OCI-LY7 (cell line): Measurements from ENCODE around the gene MID1. TPM values are rescaled to one million over a fixed set of nuclear protein-coding genes. Genes with fewer than 3 reads are reported as not detected.

ENCODE experiments used
- BruUV-seq: library from RNA; stranded (reverse); fragments of 400-500 nt; replicated peaks from 2 replicates; lab custom pipeline; 2021; lab: Mats Ljungman, UMichigan
- CTCF ChIA-PET: fragments of 300-600 bp; sonication (Branson Sonifier 250); formaldehyde crosslinking; loops from one replicate; lab custom pipeline; 2022; ENCODE audit warnings: antibody characterized with exemption; ENCODE audit not compliant: unreplicated experiment; lab: Charles Lee
- POLR2A ChIA-PET: fragments of 300-600 bp; sonication (Branson Sonifier 250); formaldehyde crosslinking; loops from one replicate; lab custom pipeline; 2022; ENCODE audit warnings: antibody characterized with exemption; lab: Charles Lee
- DNase-seq: peaks from one replicate; pipeline ENCODE4 v3.0.0-alpha.2; 2015; ENCODE audit warnings: low spot score
- H2AFZ ChIP-seq: fragments of 200-600 bp; sonication (generic), shearing (Covaris generic); 2 replicates; pipeline ENCODE4 v1.6.1; 2014; ENCODE audit warnings: mild to moderate bottlenecking, antibody characterized with exemption, low read length, moderate library complexity
- H3K27ac ChIP-seq: fragments of 200-600 bp; sonication (generic); 2 replicates; pipeline ENCODE4 v1.5.1; 2014; ENCODE audit warnings: mixed run types, low read depth, mild to moderate bottlenecking, moderate library complexity, low read length, inconsistent platforms; ENCODE audit not compliant: poor library complexity, severe bottlenecking
- H3K36me3 ChIP-seq: fragments of 200-600 bp; sonication (generic); 2 replicates; pipeline ENCODE4 v1.6.1; 2014; ENCODE audit warnings: mild to moderate bottlenecking, antibody characterized with exemption, low read length, moderate library complexity, mixed read lengths; ENCODE audit not compliant: insufficient read depth
- H3K4me1 ChIP-seq: fragments of 200-600 bp; sonication (generic); 2 replicates; pipeline ENCODE4 v1.5.1; 2014; ENCODE audit warnings: mild to moderate bottlenecking, low read length; ENCODE audit not compliant: insufficient read depth, poor library complexity, severe bottlenecking
- H3K4me2 ChIP-seq: fragments of 200-600 bp; sonication (generic); 2 replicates; pipeline ENCODE4 v1.6.1; 2014; ENCODE audit warnings: mild to moderate bottlenecking, low read length
- H3K4me3 ChIP-seq: fragments of 200-600 bp; sonication (generic); 2 replicates; pipeline ENCODE4 v1.5.1; 2014; ENCODE audit warnings: mild to moderate bottlenecking, low read depth, low read length; ENCODE audit not compliant: poor library complexity, severe bottlenecking
- H3K79me2 ChIP-seq: fragments of 200-600 bp; sonication (generic); 2 replicates; pipeline ENCODE4 v1.6.1; 2016; ENCODE audit warnings: low read depth, mild to moderate bottlenecking, low read length, moderate library complexity, mixed read lengths; ENCODE audit not compliant: insufficient read depth
- H3K9me2 ChIP-seq: fragments of 200-600 bp; sonication (generic); 2 replicates; pipeline ENCODE4 v1.6.1; 2016; ENCODE audit warnings: mild to moderate bottlenecking, low read length, mixed read lengths; ENCODE audit not compliant: insufficient read depth
- H3K9me3 ChIP-seq: fragments of 200-600 bp; sonication (generic); 2 replicates; pipeline ENCODE4 v1.6.1; 2014; ENCODE audit warnings: mild to moderate bottlenecking, mixed run types, low read length, mixed read lengths
- H4K20me1 ChIP-seq: fragments of 200-600 bp; sonication (generic); 2 replicates; pipeline ENCODE4 v1.6.1; 2014; ENCODE audit warnings: mild to moderate bottlenecking, antibody characterized with exemption, low read length, moderate library complexity, mixed read lengths; ENCODE audit not compliant: insufficient read depth
- EZH2phosphoT487 ChIP-seq: fragments of 200-600 bp; sonication (generic); IDR thresholded peaks from 2 replicates; pipeline ENCODE4 v1.6.1; 2018; ENCODE audit warnings: low read depth, borderline replicate concordance, mild to moderate bottlenecking, mixed run types, antibody characterized with exemption, low read length, moderate library complexity, mixed read lengths
- intact Hi-C: fragments of 100-400 bp; cut with micrococcal nuclease; formaldehyde crosslinking; loops from one replicate; pipeline ENCODE4 v1.10.0; 2022; ENCODE audit not compliant: unreplicated experiment
- total RNA-seq, 2 experiments: library from RNA; depleted of rRNA in 1 of 2; stranded (reverse); fragments of >200 nt in 1 of 2; shearing (Covaris generic) in 1 of 2; gene quantifications; 2 replicates each; pipeline ENCODE4 v1.2.3, GENCODE V29; 2014 to 2022
- TF ChIP-seq, protein P1 (sequence below): fragments of 200-600 bp; sonication (generic); conservative IDR thresholded peaks from 2 replicates; pipeline ENCODE4 v1.5.1; 2014; ENCODE audit warnings: mild to moderate bottlenecking, antibody characterized with exemption, low read length, moderate library complexity, mixed read lengths

Gene MID1
- total RNA-seq, 2 experiments from 2014 or later, result 0.76 to 1.0 TPM

DNA sequence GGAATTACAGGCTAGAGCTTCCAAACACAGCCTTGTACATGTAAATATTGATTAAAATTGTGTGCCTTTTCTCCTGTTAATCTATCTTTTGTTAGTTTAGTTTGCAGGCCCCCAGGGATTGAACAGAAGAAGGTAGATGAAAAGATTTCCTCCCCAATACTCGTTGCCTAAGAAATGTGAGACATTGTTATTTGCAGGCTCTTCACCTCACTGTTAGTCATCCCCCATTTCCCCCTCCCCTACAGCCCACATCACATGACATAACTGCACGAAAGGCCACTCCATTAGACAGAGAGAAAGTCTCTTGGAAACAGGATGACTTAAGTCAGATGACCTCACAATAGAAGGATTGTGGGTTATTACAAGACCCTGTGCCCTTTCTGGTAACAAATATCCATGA is 13.3 kb upstream of the MID1 start:
- no peaks in the 10 kb centered on the region for H4K20me1 ChIP-seq
- CTCF ChIA-PET, result no interaction called here
- H3K4me3 ChIP-seq, result no peak overlapping the region
- H3K79me2 ChIP-seq, result no peaks in the 10 kb centered on the region
- no peaks in the 10 kb centered on the region for H3K36me3 ChIP-seq
- no peaks in the 10 kb centered on the region for H3K9me3 ChIP-seq
- intact Hi-C loops, result no loop called here
- no peak overlapping the region for H2AFZ ChIP-seq
- no peak overlapping the region for H3K27ac ChIP-seq
- no peak overlapping the region for H3K4me2 ChIP-seq
- DNase-seq, result no peak
- H3K4me1 ChIP-seq, result no peaks in the 10 kb centered on the region
- POLR2A ChIA-PET, result no interaction called here
- no TSS peak for BruUV-seq
- H3K9me2 ChIP-seq, result no peaks in the 10 kb centered on the region
- TF ChIP-seq, protein P1, sequence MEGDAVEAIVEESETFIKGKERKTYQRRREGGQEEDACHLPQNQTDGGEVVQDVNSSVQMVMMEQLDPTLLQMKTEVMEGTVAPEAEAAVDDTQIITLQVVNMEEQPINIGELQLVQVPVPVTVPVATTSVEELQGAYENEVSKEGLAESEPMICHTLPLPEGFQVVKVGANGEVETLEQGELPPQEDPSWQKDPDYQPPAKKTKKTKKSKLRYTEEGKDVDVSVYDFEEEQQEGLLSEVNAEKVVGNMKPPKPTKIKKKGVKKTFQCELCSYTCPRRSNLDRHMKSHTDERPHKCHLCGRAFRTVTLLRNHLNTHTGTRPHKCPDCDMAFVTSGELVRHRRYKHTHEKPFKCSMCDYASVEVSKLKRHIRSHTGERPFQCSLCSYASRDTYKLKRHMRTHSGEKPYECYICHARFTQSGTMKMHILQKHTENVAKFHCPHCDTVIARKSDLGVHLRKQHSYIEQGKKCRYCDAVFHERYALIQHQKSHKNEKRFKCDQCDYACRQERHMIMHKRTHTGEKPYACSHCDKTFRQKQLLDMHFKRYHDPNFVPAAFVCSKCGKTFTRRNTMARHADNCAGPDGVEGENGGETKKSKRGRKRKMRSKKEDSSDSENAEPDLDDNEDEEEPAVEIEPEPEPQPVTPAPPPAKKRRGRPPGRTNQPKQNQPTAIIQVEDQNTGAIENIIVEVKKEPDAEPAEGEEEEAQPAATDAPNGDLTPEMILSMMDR, result no peak
- TF ChIP-seq EZH2phosphoT487, result no peak

DNA sequence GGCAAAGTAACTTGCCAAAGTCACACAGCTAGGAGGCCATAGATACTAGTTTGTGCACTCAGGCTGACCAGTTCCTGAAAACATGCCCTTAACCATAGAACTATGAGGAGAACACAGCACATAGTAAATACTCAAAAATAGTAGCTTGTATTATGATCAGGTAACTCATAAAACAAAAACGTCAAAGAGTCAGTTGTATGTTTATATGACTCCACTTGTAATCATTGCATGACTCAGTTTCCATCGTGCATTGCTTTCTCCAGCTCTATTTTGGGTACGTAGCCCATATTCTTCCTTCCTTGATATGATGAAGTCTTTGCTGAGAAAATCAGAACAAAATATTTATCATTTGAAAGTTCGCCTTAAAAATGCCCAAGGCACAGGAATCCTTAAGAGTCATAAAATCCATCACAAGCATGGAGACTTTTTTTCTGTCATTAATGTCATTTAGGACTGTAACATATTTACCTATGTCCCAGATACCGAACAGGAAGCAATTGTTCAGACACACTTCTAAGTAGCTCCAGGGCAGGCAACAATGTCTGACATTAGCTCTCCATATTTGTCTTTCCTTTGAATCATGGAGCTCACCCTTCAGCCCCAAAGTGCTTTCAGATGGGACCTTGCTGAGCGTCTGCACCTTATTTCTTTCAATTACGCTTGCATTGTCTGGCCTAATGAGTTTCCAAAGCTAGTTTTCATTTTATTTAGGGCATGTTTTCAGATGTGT is 11.2 kb upstream of the MID1 start:
- H2AFZ ChIP-seq, result no peak overlapping the region
- H3K4me1 ChIP-seq, result no peaks in the 10 kb centered on the region
- no peaks in the 10 kb centered on the region for H3K36me3 ChIP-seq
- no peaks in the 10 kb centered on the region for H4K20me1 ChIP-seq
- no peaks in the 10 kb centered on the region for H3K9me3 ChIP-seq
- POLR2A ChIA-PET, result no interaction called here
- CTCF ChIA-PET, result no interaction called here
- intact Hi-C loops, result no loop called here
- no peak overlapping the region for H3K4me2 ChIP-seq
- no peak for DNase-seq
- no peak for TF ChIP-seq EZH2phosphoT487
- TF ChIP-seq, protein P1, result no peak
- no peaks in the 10 kb centered on the region for H3K9me2 ChIP-seq
- no TSS peak for BruUV-seq
- H3K27ac ChIP-seq, result no peak overlapping the region
- no peak overlapping the region for H3K4me3 ChIP-seq
- no peaks in the 10 kb centered on the region for H3K79me2 ChIP-seq

DNA sequence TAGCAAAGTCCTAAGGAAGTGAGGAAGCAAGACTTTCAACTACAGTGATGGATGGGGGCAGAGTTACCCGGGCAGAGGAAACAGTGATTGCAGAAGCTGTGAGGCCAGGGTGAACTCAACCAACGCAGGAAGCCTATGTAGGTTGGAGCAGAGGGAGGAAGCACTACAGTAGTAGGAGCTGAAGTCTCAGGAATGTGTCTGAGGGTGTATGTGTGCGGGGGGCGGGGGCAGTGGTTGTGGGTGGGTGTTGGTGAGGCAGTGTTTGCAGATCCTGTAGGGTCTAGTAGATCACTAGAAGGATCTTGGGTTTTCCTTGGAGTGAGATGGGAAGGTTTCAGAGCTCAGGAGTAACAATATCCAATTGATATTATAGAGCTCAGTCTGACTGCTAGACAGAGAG is 9.9 kb upstream of the MID1 start:
- H3K4me2 ChIP-seq, result no peak overlapping the region
- H3K9me3 ChIP-seq, result no peaks in the 10 kb centered on the region
- H3K36me3 ChIP-seq, result no peaks in the 10 kb centered on the region
- no TSS peak for BruUV-seq
- no peaks in the 10 kb centered on the region for H3K9me2 ChIP-seq
- H3K4me1 ChIP-seq, result no peaks in the 10 kb centered on the region
- TF ChIP-seq, protein P1, result no peak
- TF ChIP-seq EZH2phosphoT487, result no peak
- intact Hi-C loops, result no loop called here
- ChIA-PET CTCF (no interaction called here), POLR2A (no interaction called here)
- H4K20me1 ChIP-seq, result no peaks in the 10 kb centered on the region
- H2AFZ ChIP-seq, result no peak overlapping the region
- H3K79me2 ChIP-seq, result no peaks in the 10 kb centered on the region
- no peak for DNase-seq
- H3K4me3 ChIP-seq, result no peak overlapping the region
- H3K27ac ChIP-seq, result no peak overlapping the region
